ENCODE results near the gene NCAPD2. TPM values are rescaled to one million over a fixed set of nuclear protein-coding genes. Genes with fewer than 3 reads are reported as not detected.

NCAPD2 gene
- total and polyA plus RNA-seq, 2 donors (not counting 1 experiment from before 2014, with no cell fraction given), result 19.9 to 42.1 TPM

- Mint-ChIP-seq H3K4me1 (peaks cover 82% of the 10 kb centered on the region), H3K27ac (peak overlapping the region; percentile 98), H3K4me3 (peak overlapping the region; percentile 72), H3K27me3 (no peaks in the 10 kb centered on the region), H3K9me3 (ENCODE audit: insufficient read depth) (no peaks in the 10 kb centered on the region)
- intact Hi-C loops (cut with micrococcal nuclease), result loop anchor here (1.0 to 10.0 kb wide), 2 partner anchors 9 to 126 kb away; partner anchors contain the start of gene TAPBPL
- 67% methylated on average over 9 of the region's 10 CpGs for WGBS (ENCODE audit: insufficient coverage)
- ATAC-seq (ENCODE audit: low read depth) (no peak), DNase-seq (no peak)
- H3K9me3 ChIP-seq (ENCODE audit: control extremely low read depth in 1 of 3, control insufficient read depth in 2 of 3, insufficient read depth in 1 of 3, low read length in 2 of 3), result no peaks in the 10 kb centered on the region
- peaks cover 44% of the 10 kb centered on the region for H3K79me2 ChIP-seq (ENCODE audit: control insufficient read depth, insufficient read depth, low read length)
- peak overlapping the region; percentile 14 for H3K9ac ChIP-seq (ENCODE audit: low read length)
- no peak overlapping the region for H2AFZ ChIP-seq (ENCODE audit: insufficient read depth, low read depth, low read length, poor library complexity, severe bottlenecking)
- H4K20me1 ChIP-seq (ENCODE audit: control insufficient read depth, insufficient read depth, low read length, poor library complexity, severe bottlenecking), result peaks cover 2% of the 10 kb centered on the region
- peaks cover 64 to 85% of the 10 kb centered on the region in 2 donors for H3K4me1 ChIP-seq (ENCODE audit: control insufficient read depth in 2 of 2, insufficient read depth in 2 of 2, low read length in 2 of 2)
- H3K4me3 ChIP-seq (ENCODE audit: control extremely low read depth in 1 of 5, extremely low read depth in 1 of 5, insufficient read depth in 1 of 5, low read depth in 2 of 5, low read length in 4 of 5), result peak overlapping the region in 2 of 5 experiments; percentile 20 to 23
- H3K4me2 ChIP-seq (replicated peaks; ENCODE audit: low read depth, low read length, poor library complexity, severe bottlenecking), result peak overlapping the region; percentile 71
- no peaks in the 10 kb centered on the region for H3K27me3 ChIP-seq (replicated peaks in 1 of 4; ENCODE audit: control extremely low read depth in 1 of 4, control insufficient read depth in 3 of 4, insufficient read depth in 4 of 4, low read length in 3 of 4)
- CTCF ChIA-PET, result interaction anchor here (1.1 to 8.9 kb wide), 10 partner anchors 9 to 78 kb away, joined by 3 to 383 read pairs (median 11); partner anchors contain the start of genes CD27, MRPL51, TAPBPL and VAMP1
- H3K27ac ChIP-seq (ENCODE audit: low read length in 2 of 2), result peak overlapping the region; percentile 89 to 93
- peaks cover 5 to 80% of the 10 kb centered on the region in 2 experiments for H3K36me3 ChIP-seq (replicated peaks in 1 of 2; ENCODE audit: control extremely low read depth in 1 of 2, control insufficient read depth in 1 of 2, extremely low read depth in 1 of 2, insufficient read depth in 2 of 2, low read length in 1 of 2)
- POLR2A ChIA-PET, result interaction anchor here (0.5 to 4.8 kb wide), 9 partner anchors 9 to 154 kb away, joined by 3 to 72 read pairs (median 9); partner anchors contain the start of genes CD27, MRPL51, TAPBPL and VAMP1
- TF ChIP-seq CTCF (IDR thresholded peaks at IDR 0.05) (no peak), EZH2 (IDR thresholded peaks at IDR 0.05; ENCODE audit: borderline replicate concordance, insufficient read depth, low read depth, low read length, poor library complexity, severe bottlenecking) (no peak)
Measured at GRCh38 chr12:6460751-6461371, 33.0 kb upstream of the NCAPD2 start.

Data from B cell (primary cell).